Ishikawa (cell line): Measurements from ENCODE around the gene CBX4.
A peak's percentile ranks its signal among the peaks of the same experiment; 100 is the strongest.

Experiments used
- CEBPB ChIP-seq: IDR thresholded peaks from 2 replicates; pipeline ENCODE4 v1.6.1; 2012
- CREB1 ChIP-seq: IDR thresholded peaks from 2 replicates; pipeline ENCODE4 v1.6.1; 2012; ENCODE audit warnings: low read depth
- EGR1 ChIP-seq: IDR thresholded peaks from 2 replicates; pipeline ENCODE4 v1.6.1; 2012
- EP300 ChIP-seq: IDR thresholded peaks from 2 replicates; pipeline ENCODE4 v1.6.1; 2012; ENCODE audit warnings: borderline replicate concordance
- FOXM1 ChIP-seq: IDR thresholded peaks from 2 replicates; pipeline ENCODE4 v1.6.1; 2012; ENCODE audit warnings: low read depth, borderline replicate concordance
- MAX ChIP-seq: IDR thresholded peaks from 2 replicates; pipeline ENCODE4 v1.6.1; 2012
- NFIC ChIP-seq: IDR thresholded peaks from 2 replicates; pipeline ENCODE4 v1.6.1; 2012
- RAD21 ChIP-seq: IDR thresholded peaks from 2 replicates; pipeline ENCODE4 v1.6.1; 2012; ENCODE audit warnings: low read depth
- REST ChIP-seq: IDR thresholded peaks from 2 replicates; pipeline ENCODE4 v1.6.1; 2012; ENCODE audit warnings: low read depth, mild to moderate bottlenecking
- TAF1 ChIP-seq: IDR thresholded peaks from 2 replicates; pipeline ENCODE4 v1.6.1; 2012; ENCODE audit warnings: low read depth, mild to moderate bottlenecking
- TCF12 ChIP-seq: IDR thresholded peaks from 2 replicates; pipeline ENCODE4 v1.6.1; 2012; ENCODE audit warnings: low read depth
- TEAD4 ChIP-seq: IDR thresholded peaks from 2 replicates; pipeline ENCODE4 v1.6.1; 2012
- USF1 ChIP-seq: IDR thresholded peaks from 2 replicates; pipeline ENCODE4 v1.6.1; 2012
- YY1 ChIP-seq: IDR thresholded peaks from 2 replicates; pipeline ENCODE4 v1.6.1; 2012; ENCODE audit warnings: low read depth
- ZBTB7A ChIP-seq: IDR thresholded peaks from 2 replicates; pipeline ENCODE4 v1.6.1; 2012; ENCODE audit warnings: low read depth

Gene CBX4

GRCh38 chr17:79794659-79795511, 44.4 kb downstream of the CBX4 start:
- no peak for TF ChIP-seq TAF1
- TF ChIP-seq EGR1, result no peak
- no peak for TF ChIP-seq MAX
- no peak for TF ChIP-seq CEBPB
- no peak for TF ChIP-seq YY1
- TF ChIP-seq USF1, result no peak
- no peak for TF ChIP-seq FOXM1
- TF ChIP-seq CREB1, result no peak
- TF ChIP-seq TEAD4, result no peak
- no peak for TF ChIP-seq ZBTB7A
- TF ChIP-seq EP300, result no peak
- no peak for TF ChIP-seq REST
- TF ChIP-seq NFIC, result no peak
- no peak for TF ChIP-seq TCF12
- no peak for TF ChIP-seq RAD21

GRCh38 chr17:79793924-79794304, 45.3 kb downstream of the CBX4 start:
- TF ChIP-seq EP300 (no peak), ZBTB7A (0 out of 2 replicates have a peak, but pooled peaks have one; percentile 71)

GRCh38 chr17:79792984-79793923, 46.0 kb downstream of the CBX4 start:
- TF ChIP-seq TAF1 (no peak), YY1 (no peak), TCF12 (no peak; the same call in 1 of the 2 replicates), NFIC (0 out of 2 replicates have a peak, but pooled peaks have one; percentile 22), ZBTB7A (peak; percentile 32; the same call in 1 of the 2 replicates), TEAD4 (peak; percentile 69), EGR1 (no peak), CEBPB (peak; percentile 49; the same call in 1 of the 2 replicates), REST (no peak), USF1 (no peak), EP300 (peak; percentile 29; the same call in 1 of the 2 replicates), CREB1 (no peak), MAX (peak; percentile 73; the same call in 1 of the 2 replicates), FOXM1 (no peak; the same call in 1 of the 2 replicates), RAD21 (no peak)

- TF ChIP-seq YY1 (no peak), TEAD4 (no peak), NFIC (no peak), REST (no peak), EGR1 (no peak), TCF12 (no peak), RAD21 (no peak), CREB1 (no peak), MAX (no peak), ZBTB7A (no peak), USF1 (no peak), TAF1 (no peak), EP300 (no peak)
Measured at GRCh38 chr17:79792341-79792871, 46.8 kb downstream of the CBX4 start.
